Activated T-cell treated with anti-CD3 and anti-CD28 coated beads for 1 hour (primary cell): Measurements from ENCODE around the gene ARHGEF12.

Experiments
- DNase-seq: peaks from one replicate; pipeline ENCODE4 v3.0.0-alpha.2; 2020; ENCODE audit warnings: low read depth

ARHGEF12 gene

DNA sequence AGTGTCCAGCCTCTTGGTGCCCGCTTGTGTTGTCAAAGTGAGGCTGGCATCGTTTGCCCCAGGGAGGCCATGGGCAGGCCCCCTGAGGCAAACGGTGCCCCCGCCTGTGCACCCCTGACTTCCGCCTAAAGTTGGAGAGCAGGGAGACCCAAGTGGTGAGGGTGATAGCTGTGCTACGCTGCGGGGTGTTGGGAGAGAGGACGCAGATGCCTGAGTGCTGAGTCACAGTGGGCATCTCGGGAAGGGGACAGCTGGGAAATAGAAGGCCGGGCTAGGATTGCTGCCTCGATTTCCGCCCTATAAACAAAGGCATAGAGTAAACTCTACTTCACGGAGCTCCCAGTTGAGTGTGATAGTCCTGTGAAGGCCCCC, 181.2 kb downstream of the ARHGEF12 start:
- DNase-seq, result no peak

DNA sequence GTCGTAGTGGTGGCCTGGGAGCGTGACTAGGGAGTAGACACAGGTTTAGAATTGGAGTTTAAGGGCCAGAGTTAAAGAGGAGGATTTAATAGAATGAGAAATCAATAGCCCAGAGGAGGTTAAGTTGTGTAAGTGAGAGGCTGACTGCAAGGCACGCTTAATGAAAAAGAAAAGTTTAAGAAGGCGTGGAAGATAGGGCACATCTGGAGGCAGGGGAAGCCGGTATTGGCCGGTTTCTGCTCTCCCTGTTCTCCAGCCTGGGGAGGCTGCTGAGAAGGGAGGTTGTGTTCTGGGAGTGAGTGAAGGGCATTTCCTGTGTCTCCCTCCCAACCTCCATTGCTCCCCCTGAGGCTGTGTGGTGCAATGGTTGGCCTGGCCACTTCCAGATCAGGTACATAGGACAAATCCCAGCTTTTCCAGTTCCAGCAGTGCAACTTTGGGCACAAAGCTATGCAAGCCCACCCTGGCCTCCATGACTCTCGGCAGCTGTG, 181.6 kb downstream of the ARHGEF12 start:
- DNase-seq, result no peak

DNA sequence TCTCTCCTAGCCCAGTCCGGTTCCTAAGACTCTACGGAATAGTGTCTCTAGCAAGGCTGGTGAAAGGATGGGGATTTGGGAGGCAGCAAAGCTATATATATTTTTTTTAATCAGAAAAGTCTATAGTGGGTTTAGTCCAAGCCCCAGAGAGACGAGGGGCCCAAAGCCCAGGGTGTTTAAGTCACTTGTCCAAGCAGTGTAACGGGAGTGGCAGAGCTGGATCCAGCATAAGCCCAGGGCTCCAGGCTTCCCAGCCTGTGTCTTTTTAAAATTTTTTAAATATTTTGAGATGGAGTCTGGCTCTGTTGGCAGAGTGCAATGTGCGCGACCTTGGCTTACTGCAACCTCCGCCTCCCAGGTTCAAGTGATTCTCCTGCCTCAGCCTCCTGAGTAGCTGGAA, 182.1 kb downstream of the ARHGEF12 start:
- DNase-seq, result no peak

DNA sequence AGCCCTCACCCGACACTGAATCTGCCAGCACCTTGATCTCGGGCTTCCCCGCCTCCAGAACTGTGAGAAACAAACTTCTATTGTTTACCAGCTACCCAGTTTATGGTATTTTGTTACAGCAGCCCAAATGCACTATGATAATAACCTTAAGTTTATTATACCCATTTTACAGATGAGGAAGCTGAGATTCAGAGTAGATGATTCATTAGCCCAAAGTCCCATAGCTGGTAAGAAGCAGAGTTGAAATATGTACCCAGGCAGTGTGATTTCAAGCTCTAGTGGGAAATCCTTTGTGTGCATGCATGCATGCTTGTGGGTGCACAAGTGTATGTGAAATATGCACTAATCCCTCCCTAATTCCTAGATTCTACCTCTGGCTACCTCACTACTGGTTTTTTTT, 183.3 kb downstream of the ARHGEF12 start:
- no peak for DNase-seq

DNA sequence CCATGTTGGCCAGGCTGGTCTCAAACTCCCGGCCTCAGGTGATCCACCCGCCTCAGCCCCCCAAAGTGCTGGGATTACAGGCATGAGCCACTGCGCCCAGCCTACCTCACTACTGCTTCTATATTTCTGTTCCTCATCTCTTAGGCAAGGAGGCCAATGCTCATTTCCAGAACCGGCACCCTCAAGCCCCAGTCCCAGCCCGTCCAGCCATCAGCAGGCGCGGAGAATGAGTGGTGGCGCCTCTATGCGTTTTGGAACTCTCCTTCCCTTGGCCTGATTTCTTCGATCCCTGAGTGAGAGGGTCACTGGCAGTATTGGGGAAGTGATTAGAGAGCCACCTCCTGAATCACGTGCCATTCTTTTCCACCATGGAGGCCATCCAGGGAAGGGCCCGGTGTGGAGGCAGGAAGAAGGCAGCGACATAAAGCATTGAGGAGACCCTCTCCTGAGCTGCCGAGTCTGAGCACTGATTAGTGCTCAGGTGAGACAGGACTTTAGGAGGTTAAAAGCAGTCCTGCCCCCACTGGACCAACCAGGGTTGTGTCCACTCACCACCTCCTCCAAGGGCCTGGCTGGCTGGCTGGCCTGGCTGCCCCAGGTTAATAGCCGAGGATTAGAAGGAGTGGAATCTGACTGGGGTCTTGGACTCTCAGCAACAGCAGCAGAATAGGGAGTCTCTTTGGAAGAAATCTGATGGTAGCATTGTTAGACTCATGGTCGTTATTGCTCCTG, 184.0 kb downstream of the ARHGEF12 start:
- DNase-seq, result no peak

DNA sequence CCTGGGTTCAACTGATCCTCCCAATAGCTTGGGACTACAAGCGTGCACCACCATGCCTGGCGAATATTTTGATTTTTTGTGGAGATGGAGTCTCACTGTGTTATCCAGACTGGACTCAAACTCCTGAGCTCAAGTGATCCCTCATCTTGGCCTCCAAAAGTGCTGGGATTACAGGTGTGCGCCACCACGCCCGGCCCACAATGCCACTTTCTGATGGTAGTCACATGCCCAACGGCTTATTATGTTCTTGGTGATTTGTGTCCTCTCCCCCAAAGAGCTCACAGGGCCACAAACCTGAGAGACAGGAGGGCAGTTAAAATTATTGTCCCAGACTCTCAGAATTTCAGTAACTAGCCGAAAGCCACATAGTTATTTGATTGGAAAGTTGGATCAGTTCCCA, 185.0 kb downstream of the ARHGEF12 start:
- DNase-seq, result no peak

DNA sequence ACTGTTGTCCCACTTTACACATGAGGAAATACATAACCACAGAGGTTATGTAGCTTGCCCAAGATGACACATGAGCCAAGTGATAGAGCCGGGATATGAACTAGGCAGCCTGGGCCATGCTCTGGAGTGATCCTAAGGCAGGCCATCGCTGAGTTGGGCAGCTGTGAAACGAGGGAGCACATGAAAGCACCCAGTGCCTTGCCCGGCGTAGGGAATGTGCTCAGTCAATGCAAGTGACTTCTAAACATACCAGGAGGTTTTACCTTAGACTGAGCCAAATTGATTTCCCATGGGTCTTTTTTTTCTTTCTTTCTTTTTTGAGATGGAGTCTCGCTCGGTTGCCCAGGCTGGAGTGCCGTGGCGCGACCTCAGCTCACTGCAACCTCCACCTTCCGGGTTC, 185.8 kb downstream of the ARHGEF12 start:
- no peak for DNase-seq

DNA sequence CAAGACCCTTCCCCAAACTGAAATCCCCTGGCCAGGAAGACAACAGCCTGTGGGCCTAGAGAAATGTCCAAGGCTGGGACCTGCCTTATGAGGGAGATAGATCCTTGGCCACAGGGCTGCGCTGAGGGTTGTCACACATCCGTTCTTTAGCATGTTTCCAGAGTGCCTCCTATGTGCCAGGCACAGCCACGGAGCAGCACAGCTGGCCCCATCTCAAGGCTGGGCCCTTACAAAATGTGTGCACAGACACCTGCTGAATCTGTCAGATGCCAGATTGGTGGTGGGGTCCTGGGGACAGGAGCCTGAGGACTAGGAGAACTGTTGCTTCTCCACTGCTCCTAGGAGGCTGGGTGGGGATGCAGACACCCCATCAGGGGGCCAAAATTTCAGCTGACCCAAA, 186.5 kb downstream of the ARHGEF12 start:
- no peak for DNase-seq

DNA sequence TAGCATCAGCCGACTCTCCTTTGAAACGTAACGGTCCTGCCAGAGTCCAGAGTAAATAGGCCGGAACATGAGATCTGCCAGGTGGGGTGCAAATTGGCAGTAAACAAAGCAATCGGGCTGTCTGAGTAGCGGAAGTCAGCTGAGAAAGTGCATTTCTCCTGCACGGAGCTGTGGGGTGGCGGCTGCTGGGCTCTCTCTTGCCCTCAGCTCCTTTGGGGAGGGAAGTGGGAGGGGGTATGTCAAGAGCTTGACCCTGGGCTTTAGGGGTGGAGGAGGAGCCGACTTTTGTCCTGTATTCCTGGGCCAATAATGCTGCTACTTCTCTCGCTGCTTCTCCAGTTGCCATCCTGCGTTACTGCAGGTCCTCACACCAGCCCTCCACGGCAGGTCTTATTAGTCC, 187.0 kb downstream of the ARHGEF12 start:
- no peak for DNase-seq

DNA sequence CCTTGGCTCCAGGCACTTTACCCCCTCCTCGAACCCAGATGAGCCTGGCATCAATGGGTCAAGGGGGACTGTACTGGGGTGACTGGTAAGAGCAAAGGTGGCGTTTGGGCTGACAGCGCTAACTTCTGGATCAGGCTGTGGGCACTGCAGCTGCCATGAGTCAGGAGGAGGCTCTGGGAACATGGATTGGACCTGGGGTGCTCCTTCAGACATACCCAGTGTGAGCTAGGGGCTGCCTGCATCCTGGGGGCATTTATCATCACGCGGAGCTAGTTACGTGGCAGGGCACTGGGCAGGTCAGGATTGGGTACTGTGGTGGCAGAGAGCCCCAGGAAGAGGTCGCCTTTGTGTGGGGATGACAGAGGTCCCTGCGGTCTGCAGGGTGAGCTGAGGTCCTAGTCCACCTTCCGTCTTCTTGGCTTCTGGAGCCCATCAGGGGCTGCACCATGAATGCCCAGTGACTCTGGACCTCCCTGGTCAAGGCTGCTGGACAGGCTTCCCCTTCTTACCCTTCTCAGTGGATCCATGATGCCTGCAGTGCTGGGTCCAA, 188.4 kb downstream of the ARHGEF12 start:
- no peak for DNase-seq

DNA sequence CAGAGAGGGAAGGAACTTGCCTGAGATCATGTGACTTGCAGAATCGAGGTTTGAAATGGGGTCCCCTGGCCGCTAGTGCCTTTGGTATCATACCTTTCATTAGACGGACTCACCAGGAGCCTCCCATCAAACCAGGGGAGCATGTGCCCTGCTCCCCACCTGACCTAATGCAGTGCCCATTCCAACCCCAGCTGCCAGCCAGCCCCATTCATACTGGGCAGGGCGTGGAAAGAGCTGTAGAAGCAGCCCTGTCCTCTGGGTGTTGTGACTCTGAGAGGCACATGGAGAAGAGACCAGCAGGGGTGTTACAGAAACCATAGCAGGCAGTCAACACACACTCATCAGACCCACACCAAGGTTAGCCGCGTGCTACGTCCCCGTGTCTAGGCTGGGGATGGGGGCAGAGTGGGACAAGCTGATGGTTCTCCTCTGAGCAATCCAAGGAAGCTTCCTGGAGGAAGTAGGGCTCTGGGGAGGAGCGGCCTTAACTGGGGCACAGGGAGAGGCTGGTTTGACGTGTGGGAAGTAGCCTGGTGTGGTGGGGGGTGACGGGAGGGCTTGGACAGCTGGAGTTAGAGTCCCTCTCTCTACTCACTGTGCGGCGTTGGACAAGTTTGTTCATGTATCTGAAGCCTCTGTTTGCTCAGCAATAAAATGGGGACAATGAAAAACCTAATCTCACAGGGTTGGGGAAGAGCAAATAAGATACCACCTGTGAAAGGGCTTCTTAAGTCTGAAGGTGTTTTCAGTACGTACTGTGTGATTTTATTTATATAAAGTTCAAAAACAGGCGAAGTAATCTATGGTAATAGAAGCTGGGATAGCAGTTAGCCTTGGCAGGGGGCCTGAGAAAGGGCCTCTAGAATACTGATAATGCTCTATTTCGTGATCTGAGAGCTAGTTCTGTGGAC, 189.3 kb downstream of the ARHGEF12 start:
- no peak for DNase-seq

DNA sequence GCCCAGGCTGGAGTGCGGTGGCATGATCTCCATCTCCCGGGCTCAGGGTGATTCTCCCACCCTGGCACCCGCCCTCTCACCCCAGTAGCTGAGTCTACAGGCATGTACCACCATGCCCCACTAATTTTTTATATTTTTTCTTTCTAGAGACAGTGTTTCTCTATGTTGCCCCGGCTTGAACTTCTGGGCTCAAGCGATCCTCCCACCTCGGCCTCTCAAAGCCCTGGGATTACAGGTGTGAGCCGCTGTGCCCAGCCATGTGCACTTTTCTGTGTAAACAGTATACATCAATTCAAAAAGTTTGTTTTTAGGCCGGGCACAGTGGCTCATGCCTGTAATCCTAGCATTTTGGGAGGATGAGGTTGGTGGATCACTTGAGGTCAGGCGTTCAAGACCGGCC, 190.0 kb downstream of the ARHGEF12 start:
- no peak for DNase-seq

DNA sequence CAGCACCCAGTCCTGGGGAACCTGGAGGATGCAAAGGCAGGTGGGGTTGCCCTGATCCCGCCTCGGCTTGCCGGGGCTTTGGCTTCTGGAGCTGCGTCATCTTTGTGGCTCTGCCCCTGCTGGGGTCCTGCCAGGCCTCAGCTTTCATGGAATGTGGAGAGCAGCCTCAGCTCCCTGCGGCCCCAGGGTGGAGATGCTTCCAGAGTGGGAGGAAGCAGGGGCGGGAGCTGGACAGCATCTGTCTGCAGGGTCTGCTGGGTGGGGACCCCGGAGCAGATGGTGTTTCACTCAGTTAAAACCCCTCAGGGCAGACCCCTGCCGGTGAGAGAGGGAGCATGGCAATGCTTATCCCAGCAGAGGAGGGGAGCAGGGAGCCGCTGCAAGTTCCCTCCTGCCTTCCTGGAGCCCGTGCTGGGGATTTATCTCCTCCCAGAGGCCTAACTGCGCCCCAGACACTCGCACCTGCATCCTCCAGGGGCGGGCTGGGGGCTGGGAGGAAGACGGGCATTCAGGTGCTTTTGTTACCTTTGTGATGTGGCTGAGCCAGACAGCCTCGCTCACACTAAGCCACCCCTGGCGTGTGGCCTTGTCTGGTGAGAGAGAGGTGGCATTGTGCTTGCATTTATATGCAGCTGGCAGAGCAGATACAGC, 191.0 kb downstream of the ARHGEF12 start:
- DNase-seq, result no peak

DNA sequence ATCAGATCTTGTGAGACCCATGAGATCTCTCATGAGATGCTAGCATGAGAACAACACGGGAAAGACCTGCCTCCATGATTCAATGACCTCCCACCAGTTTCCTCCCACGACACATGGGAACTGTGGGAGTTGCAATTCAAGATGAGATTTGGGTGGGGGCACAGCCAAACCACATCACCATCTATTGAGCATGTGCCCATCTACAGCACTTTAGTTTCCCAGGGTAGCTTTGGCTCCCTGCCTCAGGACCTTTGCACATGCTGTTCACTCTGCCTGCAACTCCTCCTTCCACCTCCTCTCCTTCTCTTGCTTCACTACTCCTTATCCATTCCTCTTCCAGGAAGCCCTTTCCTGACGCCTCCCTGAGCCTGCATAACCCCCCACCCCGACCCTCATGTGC, 192.5 kb downstream of the ARHGEF12 start:
- DNase-seq, result no peak

DNA sequence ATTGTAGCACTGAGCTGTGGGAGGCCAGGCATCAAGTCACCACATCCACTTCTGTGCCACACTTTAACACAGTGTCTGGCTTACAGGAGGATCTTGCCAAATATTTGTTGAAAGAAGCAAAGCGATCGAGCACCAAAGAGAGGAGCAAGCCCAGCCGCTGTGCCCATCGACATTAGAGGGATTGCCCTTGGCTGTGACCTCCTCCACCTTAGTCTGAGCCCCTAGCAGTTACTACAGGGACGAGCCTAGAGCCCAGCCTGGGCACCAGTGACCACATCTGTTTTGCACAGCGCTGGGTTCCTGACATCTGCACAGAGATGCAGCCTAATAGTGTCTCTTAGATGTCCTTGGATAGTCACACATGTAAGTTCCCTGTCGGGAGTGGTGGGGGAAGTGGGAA, 193.0 kb downstream of the ARHGEF12 start:
- DNase-seq, result no peak

DNA sequence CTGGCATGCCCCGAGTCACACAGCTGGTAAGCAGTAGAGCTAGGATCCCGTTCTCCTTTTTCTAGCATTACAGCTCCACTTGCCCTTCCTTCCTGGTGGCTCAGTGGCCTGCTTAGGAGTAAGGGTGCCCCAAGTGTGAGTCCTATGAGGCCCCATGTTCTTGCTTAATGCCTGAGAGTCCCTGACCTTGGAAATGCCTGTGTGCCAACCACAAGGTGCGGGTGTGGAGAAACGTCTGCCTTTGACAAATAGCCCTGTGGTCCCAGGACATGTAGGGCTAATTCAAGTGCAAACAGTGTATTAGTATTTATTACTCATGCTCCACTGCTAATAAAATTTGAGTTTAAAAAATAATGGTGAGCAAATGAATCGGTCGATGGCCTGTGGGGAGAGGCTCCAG, 193.7 kb downstream of the ARHGEF12 start:
- no peak for DNase-seq

DNA sequence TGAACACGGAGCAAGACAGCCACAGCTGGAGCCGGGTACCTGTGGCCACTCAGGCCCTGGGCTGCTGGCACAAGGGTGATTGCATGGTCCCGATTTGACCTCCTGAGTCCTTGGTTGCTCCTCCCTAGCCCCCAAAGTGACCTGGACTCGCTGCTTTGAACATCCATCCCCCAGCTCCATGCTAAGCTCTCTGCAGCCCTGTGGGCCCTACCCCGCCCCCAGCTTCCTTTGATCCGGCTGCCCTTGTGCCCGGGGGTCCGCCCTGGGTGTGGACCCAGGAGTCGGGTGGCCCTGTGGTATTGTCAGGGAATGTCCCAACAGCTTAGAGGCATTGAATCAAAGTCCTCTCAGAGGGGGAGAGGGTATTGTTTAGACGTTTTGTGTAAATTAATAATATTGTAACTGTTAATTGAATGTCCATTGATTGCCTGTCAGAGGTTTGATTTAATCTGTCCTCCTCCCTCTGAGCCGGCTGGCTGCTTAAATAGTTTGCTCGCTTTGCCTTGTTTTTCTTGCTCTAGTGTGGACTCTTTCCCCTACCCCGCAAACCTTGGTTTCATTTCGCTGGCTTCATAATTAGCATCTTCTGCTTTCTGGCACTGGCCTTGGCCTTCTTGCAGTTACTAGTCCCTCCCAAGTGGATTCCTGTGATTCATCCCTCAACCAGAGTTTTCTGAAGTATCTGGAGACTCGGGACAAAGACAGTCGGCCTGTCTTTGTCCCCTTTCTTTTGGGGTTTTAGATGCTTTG, 196.0 kb downstream of the ARHGEF12 start:
- DNase-seq, result no peak

DNA sequence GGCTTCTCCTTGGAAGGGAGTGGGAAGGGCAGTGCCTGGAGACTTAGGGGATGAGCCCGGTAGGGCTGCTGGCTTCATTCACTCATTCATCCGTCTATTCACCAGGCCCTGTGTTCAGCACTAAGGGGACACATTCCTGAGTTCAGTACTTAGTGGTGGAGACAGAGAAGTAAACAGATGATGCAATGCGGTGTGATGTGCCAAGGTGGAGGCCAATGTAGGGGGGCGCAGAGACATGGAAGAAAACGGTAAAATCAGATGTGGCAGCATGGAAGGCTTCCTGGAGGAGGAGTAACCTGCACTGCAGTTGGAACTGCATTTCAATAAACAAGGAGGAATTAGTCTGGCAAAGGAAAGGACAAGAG, 196.6 kb downstream of the ARHGEF12 start:
- DNase-seq, result no peak

DNA sequence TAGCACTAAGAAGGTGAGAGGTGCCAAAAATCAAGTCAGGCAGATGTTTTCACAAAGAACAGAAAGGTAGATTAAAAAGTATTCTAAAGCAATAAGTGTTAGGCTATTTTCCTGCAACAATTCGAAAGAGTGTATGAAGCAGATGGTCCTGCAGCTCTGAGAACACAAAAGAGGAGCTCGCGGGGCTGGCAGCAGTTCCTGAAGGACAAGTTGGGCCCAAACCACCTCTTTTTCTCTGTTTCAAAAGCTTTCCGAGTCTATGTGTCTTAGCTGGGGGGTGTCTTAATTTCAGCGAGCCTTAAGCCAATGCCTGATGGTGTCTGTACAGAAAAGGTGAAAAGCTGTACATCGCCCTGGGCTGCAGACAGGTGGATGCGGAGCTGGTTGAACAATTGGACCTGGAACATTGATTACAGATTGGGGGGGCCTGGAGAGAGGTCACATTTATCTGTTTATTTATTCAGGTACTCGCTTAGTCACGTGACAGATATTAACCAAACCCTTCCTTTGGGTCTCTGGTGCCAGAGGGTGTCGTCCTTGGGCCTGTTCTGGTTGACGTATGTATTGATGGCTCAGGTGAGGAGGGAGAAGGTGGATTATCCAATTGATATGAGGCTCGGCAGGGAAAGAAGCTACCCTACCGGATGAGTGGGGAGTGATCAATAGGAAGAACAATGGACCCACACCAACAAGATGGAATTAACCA, 200.0 kb downstream of the ARHGEF12 start:
- DNase-seq, result no peak

DNA sequence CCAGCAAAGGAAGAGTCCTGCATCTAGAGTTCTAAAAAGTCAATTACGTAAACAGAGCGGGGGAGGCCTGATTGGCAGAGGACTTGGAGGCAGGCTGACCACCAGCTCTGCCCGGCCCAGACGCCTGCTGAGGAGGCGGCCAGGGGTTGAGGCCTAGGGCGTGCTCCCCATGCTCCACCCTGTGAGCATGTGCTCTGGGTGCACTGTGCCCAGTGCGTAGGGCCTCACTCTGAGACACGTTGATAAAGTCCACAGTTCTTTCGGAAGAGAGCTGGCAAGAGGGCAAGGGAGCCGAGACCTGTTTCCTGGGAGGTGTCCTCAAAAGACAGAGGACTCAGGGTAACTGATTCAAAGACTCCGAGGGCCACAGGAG, 200.6 kb downstream of the ARHGEF12 start:
- DNase-seq, result no peak

DNA sequence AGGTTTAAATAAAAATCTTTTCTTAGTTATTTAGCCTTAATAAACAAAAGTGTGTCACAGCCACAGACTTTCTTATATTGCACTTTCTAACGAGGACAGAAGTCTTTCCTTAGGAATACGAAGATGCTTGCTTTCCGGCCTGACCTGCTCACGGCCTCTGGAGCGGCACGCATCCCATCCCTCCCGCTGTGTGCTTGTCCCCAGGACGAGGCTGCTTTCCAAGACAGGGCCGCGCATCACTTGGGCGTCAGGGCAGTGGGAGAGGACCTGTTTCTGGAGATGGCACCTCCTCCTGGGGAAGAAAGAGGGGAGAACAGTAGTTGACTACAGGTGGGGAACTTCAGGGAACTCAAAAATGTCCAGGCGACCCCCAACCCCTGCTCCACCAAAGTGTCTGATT, 201.8 kb downstream of the ARHGEF12 start:
- DNase-seq, result no peak
